HepG2 (cell line): ENCODE measurements around the gene CTSV. TPM values are rescaled to one million over a fixed set of nuclear protein-coding genes. Genes with fewer than 3 reads are reported as not detected.

ENCODE experiments used
- ATAC-seq: fragments of 200-7000 bp; cut with Tn5 transposase; 3 replicates; pipeline ENCODE4 v1.9.1; 2020; ENCODE audit warnings: mild to moderate bottlenecking, moderate library complexity
- BruUV-seq: library from RNA; stranded (reverse); fragments of 400-500 nt; replicated peaks from 2 replicates; lab custom pipeline; 2021; lab: Mats Ljungman, UMichigan
- CTCF ChIA-PET: fragments of 300-600 bp; formaldehyde crosslinking; extraction: SDS; loops from one replicate; lab custom pipeline; 2021; ENCODE audit warnings: low total read pairs, inconsistent platforms, low intra/inter-chr PET ratio; lab: Yijun Ruan, JAX
- POLR2A ChIA-PET: fragments of 350-600 bp; sonication (Branson Sonifier 250); formaldehyde crosslinking; loops from one replicate; lab custom pipeline; 2020; ENCODE audit warnings: antibody characterized with exemption, inconsistent platforms; lab: Yijun Ruan, JAX
- DNase-seq: peaks from one replicate; pipeline ENCODE4 v3.0.0-alpha.2; 2015; ENCODE audit warnings: low spot score
- FAIRE-seq: peaks from 3 replicates; lab custom pipeline; 2011; peaks lifted over from hg19 to GRCh38; lab: Jason Lieb, UNC
- H2AFZ ChIP-seq: one replicate; pipeline ENCODE4 v1.6.1; 2011; ENCODE audit warnings: low read length, inconsistent platforms
- H3K27ac ChIP-seq: fragments of 300-600 bp; 3 replicates; pipeline ENCODE4 v1.8.0; 2011; ENCODE audit warnings: mixed run types, mild to moderate bottlenecking, mixed read lengths, low read length, inconsistent platforms; ENCODE audit not compliant: insufficient read depth; ENCODE audit errors: extremely low read length
- H3K27me3 ChIP-seq, 2 experiments: fragments of 200-600 bp in 1 of 2; 2 replicates in 1 of 2; 3 replicates in 1 of 2; pipeline versions ENCODE4 v1.6.0 to v1.8.0; 2011; ENCODE audit warnings: low read length in 2 of 2, mild to moderate bottlenecking in 2 of 2, moderate library complexity in 2 of 2, inconsistent platforms in 1 of 2; ENCODE audit not compliant: insufficient read depth in 2 of 2, control insufficient read depth in 1 of 2
- H3K36me3 ChIP-seq, 2 experiments: fragments of 200-600 bp in 1 of 2; replicated peaks in 1 of 2; 2 replicates in 1 of 2; 3 replicates in 1 of 2; pipeline versions ENCODE4 v1.5.1 to v1.8.0; 2011; ENCODE audit warnings: low read length in 2 of 2, inconsistent platforms in 1 of 2; ENCODE audit not compliant: insufficient read depth in 2 of 2, control insufficient read depth in 1 of 2
- H3K4me1 ChIP-seq: 2 replicates; pipeline ENCODE4 v1.5.1; 2012; ENCODE audit warnings: low read length, inconsistent platforms; ENCODE audit not compliant: insufficient read depth
- H3K4me2 ChIP-seq: 2 replicates; pipeline ENCODE4 v1.6.0; 2011; ENCODE audit warnings: low read depth, low read length, inconsistent platforms
- H3K4me3 ChIP-seq, 3 experiments: fragments of 200-600 bp in 1 of 3; sonication (generic), shearing (Covaris generic) in 1 of 3; replicated peaks in 1 of 3; 2 replicates each; pipeline ENCODE4 v1.5.1; 2011 to 2016; ENCODE audit warnings: low read length in 3 of 3, inconsistent platforms in 2 of 3, low read depth in 2 of 3, mild to moderate bottlenecking in 2 of 3, control low read depth in 1 of 3, mixed read lengths in 1 of 3; ENCODE audit not compliant: insufficient read depth in 1 of 3
- H3K79me2 ChIP-seq: one replicate; pipeline ENCODE4 v1.6.1; 2011; ENCODE audit warnings: low read length, inconsistent platforms; ENCODE audit not compliant: insufficient read depth
- H3K9ac ChIP-seq: 2 replicates; pipeline ENCODE4 v1.6.0; 2011; ENCODE audit warnings: mild to moderate bottlenecking, low read depth, low read length, inconsistent platforms; ENCODE audit not compliant: insufficient read depth
- H3K9me3 ChIP-seq: 2 replicates; pipeline ENCODE4 v1.5.1; 2012; ENCODE audit warnings: mild to moderate bottlenecking, low read length
- H4K20me1 ChIP-seq: 2 replicates; pipeline ENCODE4 v1.6.0; 2011; ENCODE audit warnings: inconsistent platforms, mild to moderate bottlenecking, low read length, moderate library complexity; ENCODE audit not compliant: insufficient read depth
- DMAP1 ChIP-seq: IDR thresholded peaks from 2 replicates; pipeline ENCODE4 v1.6.1; 2016
- FOSL1 ChIP-seq: sonication (generic); formaldehyde crosslinking; IDR thresholded peaks from 2 replicates; pipeline ENCODE4 v1.9.0; 2021; ENCODE audit warnings: missing genetic modification reagents, borderline replicate concordance
- PHF21A ChIP-seq: sonication (generic); formaldehyde crosslinking; IDR thresholded peaks from 2 replicates; pipeline ENCODE4 v1.5.0; 2020; ENCODE audit warnings: mild to moderate bottlenecking, missing genetic modification reagents
- PLRG1 ChIP-seq: fragments of 450-650 bp; conservative IDR thresholded peaks from 2 replicates; pipeline ENCODE4 v1.6.1; 2016
- RBM39 ChIP-seq: fragments of 200-400 bp; formaldehyde crosslinking; IDR thresholded peaks from one replicate; pipeline ENCODE4 v1.6.1; 2018; ENCODE audit warnings: antibody characterized with exemption, mild to moderate bottlenecking, low read depth, low read length; ENCODE audit not compliant: poor library complexity, severe bottlenecking
- SNAI1 ChIP-seq: sonication (generic); formaldehyde crosslinking; IDR thresholded peaks from 2 replicates; pipeline ENCODE4 v1.5.0; 2020; ENCODE audit warnings: mild to moderate bottlenecking, missing genetic modification reagents, borderline replicate concordance
- SP2 ChIP-seq: sonication (generic); formaldehyde crosslinking; IDR thresholded peaks from 2 replicates; pipeline ENCODE4 v1.5.1; 2020; ENCODE audit warnings: mild to moderate bottlenecking, missing genetic modification reagents
- TARDBP ChIP-seq: sonication (generic); formaldehyde crosslinking; IDR thresholded peaks from 2 replicates; pipeline ENCODE4 v1.8.0; 2022; ENCODE audit warnings: mild to moderate bottlenecking, missing genetic modification reagents
- ZBTB38 ChIP-seq: sonication (generic); formaldehyde crosslinking; IDR thresholded peaks from 2 replicates; pipeline ENCODE4 v1.5.1; 2020; ENCODE audit warnings: mild to moderate bottlenecking, missing genetic modification reagents
- ZFX ChIP-seq: sonication (generic); formaldehyde crosslinking; IDR thresholded peaks from 2 replicates; pipeline ENCODE4 v1.4.0; 2020; ENCODE audit warnings: mild to moderate bottlenecking, low read depth, missing genetic modification reagents, moderate library complexity
- ZNF570 ChIP-seq: sonication (generic); formaldehyde crosslinking; IDR thresholded peaks from 2 replicates; pipeline ENCODE4 v1.4.0; 2020; ENCODE audit warnings: mild to moderate bottlenecking, missing genetic modification reagents, borderline replicate concordance
- WGBS: methylation state at CpG from one replicate; pipeline ENCODE4 v1.1.6; 2017; ENCODE audit warnings: low lambda C conversion rate; 5-methylcytosine and 5-hydroxymethylcytosine counted together
- in situ Hi-C: cut with HindIII; loops from 2 replicates; pipeline ENCODE4 v1.10.0; 2017; ENCODE audit warnings: low pct_unique_long_range_greater_than_20kb; ENCODE audit not compliant: extremely low pct_ligation_motif_present
- intact Hi-C: fragments of 100-400 bp; cut with micrococcal nuclease; formaldehyde crosslinking; loops from one replicate; pipeline ENCODE4 v1.10.0; 2022; ENCODE audit not compliant: unreplicated experiment
- polyA plus RNA-seq, 8 experiments: library from polyadenylated mRNA; depleted of rRNA in 3 of 8; stranded (reverse) in 7 of 8; unstranded in 1 of 8; fragments of >200 nt; fragmentation: Illumina TruSeq in 4 of 8; extraction: Trizol in 4 of 8; gene quantifications; 2 replicates each; pipeline versions ENCODE4 v1.2.1 to v1.2.3, GENCODE V29; 2011 to 2016; ENCODE audit warnings: low read depth in 4 of 8, missing spikeins in 1 of 8, mixed read lengths in 1 of 8; ENCODE audit not compliant: insufficient read depth in 1 of 8
- total RNA-seq, 5 experiments: library from RNA; depleted of rRNA; stranded (reverse); fragments of >200 nt; fragmentation: Illumina TruSeq; extraction: Trizol; gene quantifications; 2 replicates each; pipeline ENCODE4 v1.2.3, GENCODE V29; 2016; ENCODE audit warnings: low read depth in 1 of 5
- TF ChIP-seq, protein P1 (sequence below): sonication (generic); formaldehyde crosslinking; IDR thresholded peaks from 2 replicates; pipeline ENCODE4 v1.8.0; 2022; ENCODE audit warnings: missing genetic modification reagents, mild to moderate bottlenecking, moderate library complexity, borderline replicate concordance
- TF ChIP-seq, protein P2 (sequence below), 2 experiments: sonication (generic) in 1 of 2; formaldehyde crosslinking in 1 of 2; IDR thresholded peaks; 2 replicates each; pipeline versions ENCODE4 v1.5.1 to v1.6.1; 2011 to 2020; ENCODE audit warnings: borderline replicate concordance in 1 of 2, low read depth in 1 of 2, low read length in 1 of 2, mild to moderate bottlenecking in 1 of 2, missing genetic modification reagents in 1 of 2, moderate library complexity in 1 of 2
- TF ChIP-seq, protein P3 (sequence below): sonication (generic); formaldehyde crosslinking; IDR thresholded peaks from 2 replicates; pipeline ENCODE4 v1.5.1; 2020; ENCODE audit warnings: mild to moderate bottlenecking, missing genetic modification reagents, borderline replicate concordance
- TF ChIP-seq, protein P4 (sequence below): IDR thresholded peaks from 2 replicates; pipeline ENCODE4 v1.6.1; 2018; ENCODE audit warnings: missing genetic modification reagents, mild to moderate bottlenecking, missing compliant biosample characterization
- TF ChIP-seq, protein P5 (sequence below): sonication (generic); formaldehyde crosslinking; conservative IDR thresholded peaks from 2 replicates; pipeline ENCODE4 v1.8.0; 2022; ENCODE audit warnings: mild to moderate bottlenecking, moderate library complexity, missing genetic modification reagents

CTSV gene
- total and polyA plus RNA-seq, 2 of the 13 experiments (the other 11 are each of a cell fraction or from before 2014, with no cell fraction given), result 10.6 to 12.6 TPM

DNA sequence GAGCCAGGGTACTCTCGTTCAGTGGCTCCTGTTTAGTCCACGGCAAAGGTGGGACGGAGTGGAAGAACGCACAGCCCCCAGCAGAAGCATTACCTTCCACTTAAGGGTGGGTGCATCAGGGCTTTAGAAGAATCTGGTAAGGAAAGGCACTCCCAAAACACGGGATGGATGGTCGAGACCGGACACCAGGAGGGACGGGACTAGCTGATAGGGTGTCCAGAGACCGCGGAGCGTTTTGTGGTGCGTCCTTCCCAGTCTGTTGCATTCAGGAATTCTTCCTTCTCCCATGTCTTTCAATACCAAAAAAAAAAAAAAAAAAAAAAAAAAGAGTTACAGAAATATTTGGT is 545 bp upstream of the CTSV start:
- 8% methylated on average over 11 of the region's 12 CpGs for WGBS
- H2AFZ ChIP-seq, result peak overlapping the region; percentile 84
- POLR2A ChIA-PET, result interaction anchor here (1.0 kb wide), 1 partner anchor 199 kb away, joined by 3 read pairs; no protein-coding TSS in a partner anchor
- TF ChIP-seq FOSL1 (CRISPR knock-in tag), result no peak
- TF ChIP-seq, protein P1, sequence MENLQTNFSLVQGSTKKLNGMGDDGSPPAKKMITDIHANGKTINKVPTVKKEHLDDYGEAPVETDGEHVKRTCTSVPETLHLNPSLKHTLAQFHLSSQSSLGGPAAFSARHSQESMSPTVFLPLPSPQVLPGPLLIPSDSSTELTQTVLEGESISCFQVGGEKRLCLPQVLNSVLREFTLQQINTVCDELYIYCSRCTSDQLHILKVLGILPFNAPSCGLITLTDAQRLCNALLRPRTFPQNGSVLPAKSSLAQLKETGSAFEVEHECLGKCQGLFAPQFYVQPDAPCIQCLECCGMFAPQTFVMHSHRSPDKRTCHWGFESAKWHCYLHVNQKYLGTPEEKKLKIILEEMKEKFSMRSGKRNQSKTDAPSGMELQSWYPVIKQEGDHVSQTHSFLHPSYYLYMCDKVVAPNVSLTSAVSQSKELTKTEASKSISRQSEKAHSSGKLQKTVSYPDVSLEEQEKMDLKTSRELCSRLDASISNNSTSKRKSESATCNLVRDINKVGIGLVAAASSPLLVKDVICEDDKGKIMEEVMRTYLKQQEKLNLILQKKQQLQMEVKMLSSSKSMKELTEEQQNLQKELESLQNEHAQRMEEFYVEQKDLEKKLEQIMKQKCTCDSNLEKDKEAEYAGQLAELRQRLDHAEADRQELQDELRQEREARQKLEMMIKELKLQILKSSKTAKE, result no peak
- peak; percentile 25 for TF ChIP-seq ZFX
- TF ChIP-seq, protein P2, sequence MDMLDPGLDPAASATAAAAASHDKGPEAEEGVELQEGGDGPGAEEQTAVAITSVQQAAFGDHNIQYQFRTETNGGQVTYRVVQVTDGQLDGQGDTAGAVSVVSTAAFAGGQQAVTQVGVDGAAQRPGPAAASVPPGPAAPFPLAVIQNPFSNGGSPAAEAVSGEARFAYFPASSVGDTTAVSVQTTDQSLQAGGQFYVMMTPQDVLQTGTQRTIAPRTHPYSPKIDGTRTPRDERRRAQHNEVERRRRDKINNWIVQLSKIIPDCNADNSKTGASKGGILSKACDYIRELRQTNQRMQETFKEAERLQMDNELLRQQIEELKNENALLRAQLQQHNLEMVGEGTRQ (IDR thresholded peaks at IDR 0.05; ENCODE audit: low read depth, low read length), result no peak
- TF ChIP-seq, protein P2 (CRISPR knock-in tag; IDR thresholded peaks at IDR 0.05; ENCODE audit: borderline replicate concordance), result no peak
- TF ChIP-seq, protein P3, sequence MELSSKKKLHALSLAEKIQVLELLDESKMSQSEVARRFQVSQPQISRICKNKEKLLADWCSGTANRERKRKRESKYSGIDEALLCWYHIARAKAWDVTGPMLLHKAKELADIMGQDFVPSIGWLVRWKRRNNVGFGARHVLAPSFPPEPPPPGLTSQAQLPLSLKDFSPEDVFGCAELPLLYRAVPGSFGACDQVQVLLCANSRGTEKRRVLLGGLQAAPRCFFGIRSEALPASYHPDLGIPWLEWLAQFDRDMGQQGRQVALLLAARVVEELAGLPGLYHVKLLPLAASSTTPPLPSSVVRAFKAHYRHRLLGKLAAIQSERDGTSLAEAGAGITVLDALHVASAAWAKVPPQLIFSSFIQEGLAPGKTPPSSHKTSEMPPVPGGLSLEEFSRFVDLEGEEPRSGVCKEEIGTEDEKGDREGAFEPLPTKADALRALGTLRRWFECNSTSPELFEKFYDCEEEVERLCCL (CRISPR knock-in tag), result no peak
- 0 out of 2 replicates have a peak, but pooled peaks have one; percentile 3 for TF ChIP-seq PHF21A (CRISPR knock-in tag)
- TF ChIP-seq, protein P4, sequence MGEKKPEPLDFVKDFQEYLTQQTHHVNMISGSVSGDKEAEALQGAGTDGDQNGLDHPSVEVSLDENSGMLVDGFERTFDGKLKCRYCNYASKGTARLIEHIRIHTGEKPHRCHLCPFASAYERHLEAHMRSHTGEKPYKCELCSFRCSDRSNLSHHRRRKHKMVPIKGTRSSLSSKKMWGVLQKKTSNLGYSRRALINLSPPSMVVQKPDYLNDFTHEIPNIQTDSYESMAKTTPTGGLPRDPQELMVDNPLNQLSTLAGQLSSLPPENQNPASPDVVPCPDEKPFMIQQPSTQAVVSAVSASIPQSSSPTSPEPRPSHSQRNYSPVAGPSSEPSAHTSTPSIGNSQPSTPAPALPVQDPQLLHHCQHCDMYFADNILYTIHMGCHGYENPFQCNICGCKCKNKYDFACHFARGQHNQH (CRISPR knock-in tag), result no peak
- no peak for TF ChIP-seq TARDBP (CRISPR knock-in tag)
- TF ChIP-seq ZBTB38 (CRISPR knock-in tag), result no peak
- no peak for TF ChIP-seq SNAI1 (CRISPR knock-in tag)
- TF ChIP-seq DMAP1, result 0 out of 2 replicates have a peak, but pooled peaks have one; percentile 13
- no peak for TF ChIP-seq RBM39
- no peak for TF ChIP-seq SP2 (CRISPR knock-in tag)
- no peak for TF ChIP-seq PLRG1
- TF ChIP-seq, protein P5, sequence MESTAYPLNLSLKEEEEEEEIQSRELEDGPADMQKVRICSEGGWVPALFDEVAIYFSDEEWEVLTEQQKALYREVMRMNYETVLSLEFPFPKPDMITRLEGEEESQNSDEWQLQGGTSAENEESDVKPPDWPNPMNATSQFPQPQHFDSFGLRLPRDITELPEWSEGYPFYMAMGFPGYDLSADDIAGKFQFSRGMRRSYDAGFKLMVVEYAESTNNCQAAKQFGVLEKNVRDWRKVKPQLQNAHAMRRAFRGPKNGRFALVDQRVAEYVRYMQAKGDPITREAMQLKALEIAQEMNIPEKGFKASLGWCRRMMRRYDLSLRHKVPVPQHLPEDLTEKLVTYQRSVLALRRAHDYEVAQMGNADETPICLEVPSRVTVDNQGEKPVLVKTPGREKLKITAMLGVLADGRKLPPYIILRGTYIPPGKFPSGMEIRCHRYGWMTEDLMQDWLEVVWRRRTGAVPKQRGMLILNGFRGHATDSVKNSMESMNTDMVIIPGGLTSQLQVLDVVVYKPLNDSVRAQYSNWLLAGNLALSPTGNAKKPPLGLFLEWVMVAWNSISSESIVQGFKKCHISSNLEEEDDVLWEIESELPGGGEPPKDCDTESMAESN (CRISPR knock-in tag), result no peak
- no peak for TF ChIP-seq ZNF570 (CRISPR knock-in tag)

More for the DNA sequence above, 545 bp upstream of the CTSV start:
- Histone ChIP-seq H3K9ac (peak overlapping the region; percentile 63), H3K9me3 (no peaks in the 10 kb centered on the region), H3K79me2 (no peaks in the 10 kb centered on the region), H4K20me1 (no peaks in the 10 kb centered on the region), H3K27me3 (no peaks in the 10 kb centered on the region; a peak in 1 of 5 replicates), H3K4me3 (peak overlapping the region; percentile 69 to 78 (median 77)), H3K4me1 (peaks cover 10% of the 10 kb centered on the region), H3K36me3 (no peaks in the 10 kb centered on the region), H3K27ac (no peak overlapping the region), H3K4me2 (peak overlapping the region; percentile 96)
- CTCF ChIA-PET, result no interaction called here
- FAIRE-seq (no peak), DNase-seq (peak; percentile 53), ATAC-seq (peak; percentile 79)
- in situ Hi-C loops, result no loop called here
- no TSS peak for BruUV-seq
- intact Hi-C loops, result no loop called here
